Lower lobe of right lung (tissue), 2 donors: Measurements from ENCODE around the gene EBLN1. TPM values are rescaled to one million over a fixed set of nuclear protein-coding genes. Genes with fewer than 3 reads are reported as not detected.

Source experiments
- ATAC-seq, 2 donors: fragments of 200-7000 bp; cut with Tn5 transposase; one replicate each; pipeline ENCODE4 v1.9.1; 2020 to 2022; ENCODE audit warnings: mild to moderate bottlenecking in 2 of 2, moderate library complexity in 2 of 2
- DNase-seq: peaks from one replicate; pipeline ENCODE4 v3.0.0-alpha.2; 2020
- H3K27ac ChIP-seq: fragments of 200-600 bp; one replicate; pipeline ENCODE4 v1.8.0; 2022
- H3K27me3 ChIP-seq: fragments of 200-600 bp; one replicate; pipeline ENCODE4 v1.8.0; 2022; ENCODE audit warnings: low read depth
- H3K36me3 ChIP-seq: fragments of 200-600 bp; one replicate; pipeline ENCODE4 v1.8.0; 2022; ENCODE audit warnings: mild to moderate bottlenecking
- H3K4me1 ChIP-seq: fragments of 200-600 bp; one replicate; pipeline ENCODE4 v1.8.0; 2022
- H3K4me3 ChIP-seq: fragments of 200-600 bp; one replicate; pipeline ENCODE4 v1.8.0; 2022; ENCODE audit warnings: mild to moderate bottlenecking
- H3K9me3 ChIP-seq: fragments of 200-600 bp; one replicate; pipeline ENCODE4 v1.8.0; 2022
- CTCF ChIP-seq: fragments of 200-600 bp; IDR thresholded peaks from one replicate; pipeline ENCODE4 v1.8.0; 2022; ENCODE audit warnings: antibody characterized with exemption, mild to moderate bottlenecking
- intact Hi-C: fragments of 100-400 bp; cut with DNase I; formaldehyde crosslinking; loops from one replicate; pipeline ENCODE4 v1.11.0; 2022
- total RNA-seq: library from RNA; stranded (reverse); fragmentation: NEBNext Ultra II Directional; extraction: Animal tissue kit (Norgen Biotek cat#: 25700); gene quantifications from one replicate; pipeline ENCODE4 v1.2.1, GENCODE V29; 2021
- donor health status: DM: no; HTN: yes; CAD: no; lungs with severe emphysema.

Gene EBLN1
- total RNA-seq, 1 donor from 2014 or later, result not detected

- H3K27me3 ChIP-seq, result no peaks in the 10 kb centered on the region
- H3K27ac ChIP-seq, result no peak overlapping the region
- no peak for DNase-seq
- H3K4me3 ChIP-seq, result no peak overlapping the region
- peaks cover 6% of the 10 kb centered on the region for H3K9me3 ChIP-seq
- TF ChIP-seq CTCF, result no peak
- intact Hi-C loops, result no loop called here
- H3K36me3 ChIP-seq, result no peaks in the 10 kb centered on the region
- ATAC-seq, result no peak
- no peaks in the 10 kb centered on the region for H3K4me1 ChIP-seq
Observed at GRCh38 chr10:22174442-22174841, 43.4 kb downstream of the EBLN1 start.

GRCh38 chr10:22171131-22171530 lies 46.7 kb downstream of the EBLN1 start:
- no peaks in the 10 kb centered on the region for H3K4me1 ChIP-seq
- intact Hi-C loops, result no loop called here

GRCh38 chr10:22170582-22170981 lies 47.2 kb downstream of the EBLN1 start:
- Histone ChIP-seq H3K4me1 (no peaks in the 10 kb centered on the region), H3K36me3 (no peaks in the 10 kb centered on the region), H3K9me3 (peaks cover 6% of the 10 kb centered on the region), H3K27me3 (no peaks in the 10 kb centered on the region), H3K4me3 (no peak overlapping the region), H3K27ac (no peak overlapping the region)
- intact Hi-C loops, result no loop called here
- DNase-seq (no peak), ATAC-seq (no peak)
- TF ChIP-seq CTCF, result no peak

More at GRCh38 chr10:22171131-22171530, 46.7 kb downstream of the EBLN1 start:
- H3K36me3 ChIP-seq, result no peaks in the 10 kb centered on the region
- H3K4me3 ChIP-seq, result no peak overlapping the region
- ATAC-seq, result no peak
- no peak for TF ChIP-seq CTCF
- H3K27me3 ChIP-seq, result no peaks in the 10 kb centered on the region
- peaks cover 6% of the 10 kb centered on the region for H3K9me3 ChIP-seq
- DNase-seq, result no peak
- H3K27ac ChIP-seq, result no peak overlapping the region

- ATAC-seq, result no peak
- Histone ChIP-seq H3K4me1 (no peaks in the 10 kb centered on the region), H3K27me3 (no peaks in the 10 kb centered on the region), H3K27ac (no peak overlapping the region), H3K36me3 (no peaks in the 10 kb centered on the region), H3K4me3 (no peak overlapping the region), H3K9me3 (no peaks in the 10 kb centered on the region)
- intact Hi-C loops, result no loop called here
- DNase-seq, result no peak
- no peak for TF ChIP-seq CTCF
Observed at GRCh38 chr10:22159979-22160378, 57.8 kb downstream of the EBLN1 start.

- no peaks in the 10 kb centered on the region for H3K4me1 ChIP-seq
- DNase-seq (no peak), ATAC-seq (no peak)
- H3K27ac ChIP-seq, result no peak overlapping the region
- intact Hi-C loops, result no loop called here
- H3K36me3 ChIP-seq, result no peaks in the 10 kb centered on the region
- H3K4me3 ChIP-seq, result no peak overlapping the region
- H3K27me3 ChIP-seq, result no peaks in the 10 kb centered on the region
- no peaks in the 10 kb centered on the region for H3K9me3 ChIP-seq
- TF ChIP-seq CTCF, result no peak
Observed at GRCh38 chr10:22159180-22159579, 58.6 kb downstream of the EBLN1 start.

Other genes starting within 250 kb of the EBLN1 start
- 32.5 TPM for gene DNAJC1, start 214.3 kb downstream of the EBLN1 start, total RNA-seq
- 51.0 TPM for gene COMMD3, start 98.4 kb upstream of the EBLN1 start, total RNA-seq
- gene BMI1, start 103.1 kb upstream of the EBLN1 start, total RNA-seq, result 48.4 TPM
- 10.4 TPM for gene SPAG6, start 127.5 kb upstream of the EBLN1 start, total RNA-seq